Pancreas (tissue), 10 donors: Measurements from ENCODE around the gene SVEP1. TPM values are rescaled to one million over a fixed set of nuclear protein-coding genes. Genes with fewer than 3 reads are reported as not detected.
A peak's percentile ranks its signal among the peaks of the same experiment; 100 is the strongest.

Experiments
- ATAC-seq, 4 donors: fragments of 200-7000 bp; cut with Tn5 transposase; one replicate each; pipeline versions ENCODE4 v1.8.0 to v1.9.1; 2020; ENCODE audit warnings: mild to moderate bottlenecking in 4 of 4, moderate library complexity in 4 of 4
- DNase-seq, 6 donors: peaks; one replicate each; pipeline ENCODE4 v3.0.0-alpha.2; 2020
- FAIRE-seq: peaks from 2 replicates; lab custom pipeline; 2012; peaks lifted over from hg19 to GRCh38; lab: Jason Lieb, UNC
- H3K27ac ChIP-seq, 4 donors: fragments of 200-600 bp; sonication (generic); 1 replicate in 3 of 4; 2 replicates in 1 of 4; pipeline versions ENCODE4 v1.5.0 to v1.8.0; 2020
- H3K27me3 ChIP-seq, 4 donors: fragments of 200-600 bp; one replicate each; pipeline ENCODE4 v1.8.0; 2021
- H3K36me3 ChIP-seq, 3 donors: fragments of 200-600 bp; sonication (generic) in 1 of 3; one replicate each; pipeline versions ENCODE4 v1.5.0 to v1.8.0; 2020 to 2021
- H3K4me1 ChIP-seq, 3 donors: fragments of 200-600 bp; one replicate each; pipeline ENCODE4 v1.8.0; 2021
- H3K4me3 ChIP-seq, 4 donors: fragments of 200-600 bp; sonication (generic) in 2 of 4; one replicate each; pipeline versions ENCODE4 v1.5.0 to v1.8.0; 2020 to 2021
- H3K9me3 ChIP-seq, 4 donors: fragments of 200-600 bp; one replicate each; pipeline ENCODE4 v1.8.0; 2021
- CTCF ChIP-seq, 4 donors: fragments of 200-600 bp; sonication (generic) in 3 of 4; IDR thresholded peaks; one replicate each; pipeline versions ENCODE4 v1.5.0 to v1.8.0; 2021; ENCODE audit warnings: antibody characterized with exemption in 4 of 4
- WGBS, 2 donors: extraction: QIAGEN DNeasy Blood & Tissue Kit; methylation state at CpG; one replicate each; pipeline ENCODE4 v1.1.7; 2013; 5-methylcytosine and 5-hydroxymethylcytosine counted together
- intact Hi-C, 3 donors: fragments of 100-400 bp; cut with DNase I; formaldehyde crosslinking; loops; one replicate each; pipeline versions ENCODE4 v1.11.1 to v1.14.2; 2022
- polyA plus RNA-seq, 2 donors: library from polyadenylated mRNA; stranded (reverse); fragments of 200-250 nt; gene quantifications; one replicate each; pipeline ENCODE4 v1.2.3, GENCODE V29; 2013
- total RNA-seq, 6 donors: library from RNA; stranded (reverse); fragmentation: NEBNext Ultra II Directional in 4 of 6; extraction: Animal tissue kit (Norgen Biotek cat#: 25700) in 4 of 6; gene quantifications; one replicate each; pipeline versions ENCODE4 v1.2.1 to v1.2.4, GENCODE V29; 2021 to 2023
- donor health status: healthy with polysubstance abuse.
- donor health status: DM: no; HTN: no; CAD: no; lungs with moderate emphysema.
- donor health status: DM: no; HTN: no; CAD: no.
- donor health status: control.
- donor health status: control.
- donor health status: Bipolar disorder and iron deficiency.
- donor health status: DM: yes; HTN: yes; CAD: no.
- donor health status: DM: no; HTN: no; CAD: no.
- donor health status: DM: no; HTN: no; CAD: no.
- donor health status: DM: yes; HTN: yes; CAD: no.

Gene SVEP1
- total and polyA plus RNA-seq, 8 donors: 0.96 to 12.8 (median 4.3) TPM

- no peaks in the 10 kb centered on the region for H3K4me1 ChIP-seq
- no peaks in the 10 kb centered on the region for H3K27me3 ChIP-seq
- ATAC-seq (no peak), FAIRE-seq (no peak), DNase-seq (no peak)
- TF ChIP-seq CTCF (IDR thresholded peaks at IDR 0.05): no peak
- 87 to 93% methylated on average over 1 of the region's 1 CpG for WGBS, 2 donors
- intact Hi-C loops: no loop called here
- H3K36me3 ChIP-seq: no peaks in the 10 kb centered on the region
- H3K9me3 ChIP-seq: no peaks in the 10 kb centered on the region
- no peak overlapping the region for H3K4me3 ChIP-seq
- no peak overlapping the region for H3K27ac ChIP-seq
These were observed 115.2 kb downstream of the SVEP1 start for GRCh38 chr9:110464321-110464720.

GRCh38 chr9:110463499-110463898, 116.0 kb downstream of the SVEP1 start:
- no peaks in the 10 kb centered on the region for H3K27me3 ChIP-seq
- DNase-seq (no peak), ATAC-seq (no peak), FAIRE-seq (no peak)
- no peaks in the 10 kb centered on the region for H3K36me3 ChIP-seq
- intact Hi-C loops: no loop called here
- TF ChIP-seq CTCF (IDR thresholded peaks at IDR 0.05): no peak
- no peaks in the 10 kb centered on the region for H3K4me1 ChIP-seq
- no peak overlapping the region for H3K27ac ChIP-seq
- no peak overlapping the region for H3K4me3 ChIP-seq
- no peaks in the 10 kb centered on the region for H3K9me3 ChIP-seq
- 70 to 75% methylated on average over 3 of the region's 3 CpGs for WGBS, 2 donors

GRCh38 chr9:110457245-110457644, 122.3 kb downstream of the SVEP1 start:
- Histone ChIP-seq H3K4me1 (no peaks in the 10 kb centered on the region), H3K27me3 (no peaks in the 10 kb centered on the region), H3K9me3 (no peaks in the 10 kb centered on the region), H3K4me3 (no peak overlapping the region), H3K36me3 (no peaks in the 10 kb centered on the region), H3K27ac (no peak overlapping the region)
- intact Hi-C loops: no loop called here
- ATAC-seq (peak in 2 of 4 donors; percentile 61), FAIRE-seq (no peak), DNase-seq (no peak)
- 45 to 48% methylated on average over 3 of the region's 3 CpGs for WGBS, 2 donors
- no peak for TF ChIP-seq CTCF (IDR thresholded peaks at IDR 0.05)

- no peaks in the 10 kb centered on the region for H3K36me3 ChIP-seq
- H3K27ac ChIP-seq: no peak overlapping the region
- no peak overlapping the region for H3K4me3 ChIP-seq
- DNase-seq: no peak
- ATAC-seq: no peak
- intact Hi-C loops: no loop called here
- no peaks in the 10 kb centered on the region for H3K27me3 ChIP-seq
- 3 to 33% methylated on average over 1 of the region's 1 CpG for WGBS, 2 donors
- no peak for FAIRE-seq
- H3K9me3 ChIP-seq: no peaks in the 10 kb centered on the region
- no peaks in the 10 kb centered on the region for H3K4me1 ChIP-seq
- TF ChIP-seq CTCF (IDR thresholded peaks at IDR 0.05): no peak
These were observed 122.9 kb downstream of the SVEP1 start for GRCh38 chr9:110456681-110457080.

- no peak overlapping the region for H3K4me3 ChIP-seq
- intact Hi-C loops: no loop called here
- H3K9me3 ChIP-seq: no peaks in the 10 kb centered on the region
- no peaks in the 10 kb centered on the region for H3K27me3 ChIP-seq
- no peaks in the 10 kb centered on the region for H3K4me1 ChIP-seq
- FAIRE-seq (no peak), ATAC-seq (peak in 2 of 4 donors; percentile 60 to 68), DNase-seq (no peak)
- TF ChIP-seq CTCF (IDR thresholded peaks at IDR 0.05): no peak
- no peaks in the 10 kb centered on the region for H3K36me3 ChIP-seq
- no peak overlapping the region for H3K27ac ChIP-seq
These were observed 123.7 kb downstream of the SVEP1 start for GRCh38 chr9:110455860-110456259.
